HepG2 (cell line): Measurements from ENCODE around the gene WNT3A. TPM values are rescaled to one million over a fixed set of nuclear protein-coding genes. Genes with fewer than 3 reads are reported as not detected.

Source experiments
- ASH2L ChIP-seq: fragments of 300-600, 200-600 bp; sonication (generic); IDR thresholded peaks from 2 replicates; pipeline ENCODE4 v1.7.0; 2017; ENCODE audit warnings: low read depth, mild to moderate bottlenecking, moderate library complexity, mixed read lengths, low read length; ENCODE audit not compliant: insufficient read length
- EHMT2 ChIP-seq: fragments of 200-600 bp; sonication (generic); IDR thresholded peaks from 2 replicates; pipeline ENCODE4 v1.7.0; 2017; ENCODE audit warnings: antibody characterized with exemption, low read depth, low read length, borderline replicate concordance
- ELF1 ChIP-seq: sonication (generic); formaldehyde crosslinking; IDR thresholded peaks from 2 replicates; pipeline ENCODE4 v1.4.0; 2020; ENCODE audit warnings: missing genetic modification reagents
- FLYWCH1 ChIP-seq: sonication (generic); formaldehyde crosslinking; IDR thresholded peaks from 2 replicates; pipeline ENCODE4 v1.8.1; 2023; ENCODE audit warnings: mild to moderate bottlenecking, missing genetic modification reagents
- GFI1 ChIP-seq: sonication (generic); formaldehyde crosslinking; IDR thresholded peaks from 2 replicates; pipeline ENCODE4 v1.5.0; 2020; ENCODE audit warnings: missing genetic modification reagents, mild to moderate bottlenecking, borderline replicate concordance
- HNRNPUL1 ChIP-seq: fragments of 200-400 bp; formaldehyde crosslinking; IDR thresholded peaks from 2 replicates; pipeline ENCODE4 v1.6.1; 2017; ENCODE audit warnings: low read depth, mild to moderate bottlenecking, low read length, moderate library complexity
- RBAK ChIP-seq: sonication (generic); formaldehyde crosslinking; IDR thresholded peaks from 2 replicates; pipeline ENCODE4 v1.5.1; 2020; ENCODE audit warnings: mild to moderate bottlenecking, missing genetic modification reagents
- REXO4 ChIP-seq: sonication (generic); formaldehyde crosslinking; IDR thresholded peaks from 2 replicates; pipeline ENCODE4 v1.8.0; 2022; ENCODE audit warnings: missing genetic modification reagents, mild to moderate bottlenecking, borderline replicate concordance
- RFX3 ChIP-seq: IDR thresholded peaks from 2 replicates; pipeline ENCODE4 v1.6.1; 2016; ENCODE audit warnings: missing biosample characterization, missing genetic modification reagents
- STAG1 ChIP-seq: sonication (generic); formaldehyde crosslinking; IDR thresholded peaks from 2 replicates; pipeline ENCODE4 v1.4.0; 2020; ENCODE audit warnings: missing genetic modification reagents
- U2AF1 ChIP-seq: fragments of 200-400 bp; formaldehyde crosslinking; optimal IDR thresholded peaks from 2 replicates; pipeline ENCODE3; 2017; ENCODE audit warnings: mild to moderate bottlenecking, low read depth, low read length
- YY1 ChIP-seq: IDR thresholded peaks from 2 replicates; pipeline ENCODE4 v1.6.1; 2011; ENCODE audit warnings: low read length, low read depth, moderate library complexity, mild to moderate bottlenecking; ENCODE audit not compliant: insufficient read depth, insufficient replicate concordance
- ZNF143 ChIP-seq: sonication (generic); formaldehyde crosslinking; IDR thresholded peaks from 2 replicates; pipeline ENCODE4 v1.4.0; 2020; ENCODE audit warnings: missing genetic modification reagents
- ZNF7 ChIP-seq: IDR thresholded peaks from 2 replicates; pipeline ENCODE4 v1.6.1; 2016; ENCODE audit warnings: missing biosample characterization, missing genetic modification reagents
- ZNF737 ChIP-seq: sonication (generic); formaldehyde crosslinking; IDR thresholded peaks from 2 replicates; pipeline ENCODE4 v1.5.0; 2020; ENCODE audit warnings: missing genetic modification reagents, mild to moderate bottlenecking, borderline replicate concordance
- ZSCAN12 ChIP-seq: sonication (generic); formaldehyde crosslinking; IDR thresholded peaks from 2 replicates; pipeline ENCODE4 v1.9.0; 2021; ENCODE audit warnings: mild to moderate bottlenecking, missing genetic modification reagents
- polyA plus RNA-seq, 8 experiments: library from polyadenylated mRNA; depleted of rRNA in 3 of 8; stranded (reverse) in 7 of 8; unstranded in 1 of 8; fragments of >200 nt; fragmentation: Illumina TruSeq in 4 of 8; extraction: Trizol in 4 of 8; gene quantifications; 2 replicates each; pipeline versions ENCODE4 v1.2.1 to v1.2.3, GENCODE V29; 2011 to 2016; ENCODE audit warnings: low read depth in 4 of 8, missing spikeins in 1 of 8, mixed read lengths in 1 of 8; ENCODE audit not compliant: insufficient read depth in 1 of 8
- total RNA-seq, 5 experiments: library from RNA; depleted of rRNA; stranded (reverse); fragments of >200 nt; fragmentation: Illumina TruSeq; extraction: Trizol; gene quantifications; 2 replicates each; pipeline ENCODE4 v1.2.3, GENCODE V29; 2016; ENCODE audit warnings: low read depth in 1 of 5
- TF ChIP-seq, protein P1 (sequence below): sonication (generic); formaldehyde crosslinking; IDR thresholded peaks from 2 replicates; pipeline ENCODE4 v1.8.1; 2023; ENCODE audit warnings: mild to moderate bottlenecking, missing genetic modification reagents
- TF ChIP-seq, protein P2 (sequence below): sonication (generic); formaldehyde crosslinking; IDR thresholded peaks from 2 replicates; pipeline ENCODE4 v1.5.0; 2020; ENCODE audit warnings: missing genetic modification reagents
- TF ChIP-seq, protein P3 (sequence below): sonication (generic); formaldehyde crosslinking; IDR thresholded peaks from 2 replicates; pipeline ENCODE4 v1.4.0; 2020; ENCODE audit warnings: low read depth, mild to moderate bottlenecking, missing genetic modification reagents
- TF ChIP-seq, protein P4 (sequence below): sonication (generic); formaldehyde crosslinking; IDR thresholded peaks from 2 replicates; pipeline ENCODE4 v1.5.0; 2020; ENCODE audit warnings: missing genetic modification reagents

WNT3A gene
- total and polyA plus RNA-seq, 2 of the 13 experiments (the other 11 are each of a cell fraction or from before 2014, with no cell fraction given), result not detected

DNA sequence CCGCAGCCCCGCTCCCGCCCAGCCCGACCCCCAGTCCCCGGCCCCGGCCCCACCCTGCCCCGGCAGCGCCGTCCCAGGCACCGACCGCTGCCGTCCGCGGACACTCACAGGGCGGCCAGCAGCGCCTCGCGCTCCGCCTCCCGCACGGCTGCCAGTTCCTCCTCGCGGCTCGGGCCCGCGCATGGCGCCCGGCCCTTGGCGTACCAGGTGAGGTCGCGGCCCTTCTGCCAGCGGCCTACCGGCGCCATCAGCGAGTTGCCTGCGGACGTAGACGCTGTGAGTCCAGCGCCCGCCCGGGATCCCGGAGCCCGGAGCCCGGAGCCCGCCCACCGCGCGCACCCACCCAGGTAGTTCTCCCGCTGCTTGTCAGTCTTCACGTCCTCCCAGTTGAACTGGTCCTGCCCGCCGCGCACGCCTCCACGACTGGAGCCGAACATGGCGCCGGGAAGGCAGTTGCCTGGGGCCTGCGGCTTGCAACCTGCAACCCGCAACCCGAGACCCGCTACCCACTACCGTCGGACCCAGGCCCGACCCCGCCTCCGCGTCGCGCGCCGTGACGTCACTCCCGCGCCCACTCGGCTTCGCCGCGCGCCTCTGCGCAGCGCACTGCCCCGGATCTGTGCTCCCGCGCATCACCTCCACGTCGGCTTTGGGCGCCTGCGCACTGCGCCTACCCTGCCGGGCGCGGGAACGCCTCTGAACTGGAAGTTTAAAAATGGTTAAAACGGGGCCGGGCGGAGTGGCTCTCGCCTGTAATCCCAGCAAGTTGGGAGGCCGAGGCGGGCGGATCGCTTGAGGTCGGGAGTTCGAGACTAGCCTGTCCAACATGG lies 96.2 kb downstream of the WNT3A start, which contains the start of gene C1orf35 (continued):
- TF ChIP-seq ZNF7 (CRISPR knock-in tag) (no peak), RFX3 (CRISPR knock-in tag) (no peak), ZNF737 (no peak), ZNF143 (CRISPR knock-in tag) (peak; percentile 53; the same call in 1 of the 2 replicates), EHMT2 (no peak), ELF1 (CRISPR knock-in tag) (0 out of 2 replicates have a peak, but pooled peaks have one; percentile 17), REXO4 (no peak), ASH2L (peak; percentile 44), FLYWCH1 (CRISPR knock-in tag) (0 out of 2 replicates have a peak, but pooled peaks have one; percentile 64), YY1 (peak; percentile 76), ZSCAN12 (CRISPR knock-in tag) (peak; percentile 50; the same call in 1 of the 2 replicates), U2AF1 (no peak), STAG1 (CRISPR knock-in tag) (0 out of 2 replicates have a peak, but pooled peaks have one; percentile 3), RBAK (CRISPR knock-in tag) (no peak), HNRNPUL1 (no peak), GFI1 (CRISPR knock-in tag) (peak; percentile 35; the same call in 1 of the 2 replicates)
- TF ChIP-seq, protein P1, sequence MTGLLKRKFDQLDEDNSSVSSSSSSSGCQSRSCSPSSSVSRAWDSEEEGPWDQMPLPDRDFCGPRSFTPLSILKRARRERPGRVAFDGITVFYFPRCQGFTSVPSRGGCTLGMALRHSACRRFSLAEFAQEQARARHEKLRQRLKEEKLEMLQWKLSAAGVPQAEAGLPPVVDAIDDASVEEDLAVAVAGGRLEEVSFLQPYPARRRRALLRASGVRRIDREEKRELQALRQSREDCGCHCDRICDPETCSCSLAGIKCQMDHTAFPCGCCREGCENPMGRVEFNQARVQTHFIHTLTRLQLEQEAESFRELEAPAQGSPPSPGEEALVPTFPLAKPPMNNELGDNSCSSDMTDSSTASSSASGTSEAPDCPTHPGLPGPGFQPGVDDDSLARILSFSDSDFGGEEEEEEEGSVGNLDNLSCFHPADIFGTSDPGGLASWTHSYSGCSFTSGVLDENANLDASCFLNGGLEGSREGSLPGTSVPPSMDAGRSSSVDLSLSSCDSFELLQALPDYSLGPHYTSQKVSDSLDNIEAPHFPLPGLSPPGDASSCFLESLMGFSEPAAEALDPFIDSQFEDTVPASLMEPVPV (CRISPR knock-in tag), result no peak
- TF ChIP-seq, protein P2, sequence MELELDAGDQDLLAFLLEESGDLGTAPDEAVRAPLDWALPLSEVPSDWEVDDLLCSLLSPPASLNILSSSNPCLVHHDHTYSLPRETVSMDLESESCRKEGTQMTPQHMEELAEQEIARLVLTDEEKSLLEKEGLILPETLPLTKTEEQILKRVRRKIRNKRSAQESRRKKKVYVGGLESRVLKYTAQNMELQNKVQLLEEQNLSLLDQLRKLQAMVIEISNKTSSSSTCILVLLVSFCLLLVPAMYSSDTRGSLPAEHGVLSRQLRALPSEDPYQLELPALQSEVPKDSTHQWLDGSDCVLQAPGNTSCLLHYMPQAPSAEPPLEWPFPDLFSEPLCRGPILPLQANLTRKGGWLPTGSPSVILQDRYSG, result no peak; the same call in 1 of the 2 replicates
- TF ChIP-seq, protein P3, sequence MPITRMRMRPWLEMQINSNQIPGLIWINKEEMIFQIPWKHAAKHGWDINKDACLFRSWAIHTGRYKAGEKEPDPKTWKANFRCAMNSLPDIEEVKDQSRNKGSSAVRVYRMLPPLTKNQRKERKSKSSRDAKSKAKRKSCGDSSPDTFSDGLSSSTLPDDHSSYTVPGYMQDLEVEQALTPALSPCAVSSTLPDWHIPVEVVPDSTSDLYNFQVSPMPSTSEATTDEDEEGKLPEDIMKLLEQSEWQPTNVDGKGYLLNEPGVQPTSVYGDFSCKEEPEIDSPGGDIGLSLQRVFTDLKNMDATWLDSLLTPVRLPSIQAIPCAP (CRISPR knock-in tag), result 0 out of 2 replicates have a peak, but pooled peaks have one; percentile 70
- TF ChIP-seq, protein P4, sequence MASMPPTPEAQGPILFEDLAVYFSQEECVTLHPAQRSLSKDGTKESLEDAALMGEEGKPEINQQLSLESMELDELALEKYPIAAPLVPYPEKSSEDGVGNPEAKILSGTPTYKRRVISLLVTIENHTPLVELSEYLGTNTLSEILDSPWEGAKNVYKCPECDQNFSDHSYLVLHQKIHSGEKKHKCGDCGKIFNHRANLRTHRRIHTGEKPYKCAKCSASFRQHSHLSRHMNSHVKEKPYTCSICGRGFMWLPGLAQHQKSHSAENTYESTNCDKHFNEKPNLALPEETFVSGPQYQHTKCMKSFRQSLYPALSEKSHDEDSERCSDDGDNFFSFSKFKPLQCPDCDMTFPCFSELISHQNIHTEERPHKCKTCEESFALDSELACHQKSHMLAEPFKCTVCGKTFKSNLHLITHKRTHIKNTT, result no peak
